ENCODE data around the gene FILIP1L. TPM values are rescaled to one million over a fixed set of nuclear protein-coding genes. Genes with fewer than 3 reads are reported as not detected.

The FILIP1L gene
- total RNA-seq, 3 donors from 2014 or later, result 19.8 to 23.7 (median 23.3) TPM

DNA sequence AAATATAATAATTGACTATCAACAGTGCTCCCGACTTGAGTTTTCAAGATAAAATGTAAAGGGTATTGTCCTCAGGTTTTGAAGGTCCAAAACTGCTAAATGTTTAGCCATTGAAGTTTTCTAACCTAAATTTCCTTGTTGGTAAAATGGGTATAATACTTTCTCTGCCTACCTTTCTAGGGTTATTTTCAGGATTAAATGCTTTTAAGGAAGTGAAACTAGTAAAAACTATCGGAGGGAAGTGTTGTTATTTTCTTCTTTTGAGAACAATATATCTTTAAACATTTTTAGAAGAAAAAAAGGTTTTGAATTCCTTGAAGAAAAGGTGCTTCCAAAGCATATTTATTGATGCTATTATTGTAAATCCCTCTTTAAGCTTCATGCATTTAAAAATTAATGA lies 67.3 kb downstream of the FILIP1L start:
- Histone ChIP-seq H3K4me3 (no peak overlapping the region), H3K4me1 (no peaks in the 10 kb centered on the region), H3K36me3 (no peaks in the 10 kb centered on the region), H3K27ac (peak overlapping the region; percentile 5 to 65), H3K27me3 (no peaks in the 10 kb centered on the region), H3K9me3 (no peaks in the 10 kb centered on the region)
- intact Hi-C loops (cut with DNase I; ENCODE audit: low total_unique reads), result no loop called here
- DNase-seq (ENCODE audit: low spot score in 2 of 2), result no peak
- TF ChIP-seq, protein P1, sequence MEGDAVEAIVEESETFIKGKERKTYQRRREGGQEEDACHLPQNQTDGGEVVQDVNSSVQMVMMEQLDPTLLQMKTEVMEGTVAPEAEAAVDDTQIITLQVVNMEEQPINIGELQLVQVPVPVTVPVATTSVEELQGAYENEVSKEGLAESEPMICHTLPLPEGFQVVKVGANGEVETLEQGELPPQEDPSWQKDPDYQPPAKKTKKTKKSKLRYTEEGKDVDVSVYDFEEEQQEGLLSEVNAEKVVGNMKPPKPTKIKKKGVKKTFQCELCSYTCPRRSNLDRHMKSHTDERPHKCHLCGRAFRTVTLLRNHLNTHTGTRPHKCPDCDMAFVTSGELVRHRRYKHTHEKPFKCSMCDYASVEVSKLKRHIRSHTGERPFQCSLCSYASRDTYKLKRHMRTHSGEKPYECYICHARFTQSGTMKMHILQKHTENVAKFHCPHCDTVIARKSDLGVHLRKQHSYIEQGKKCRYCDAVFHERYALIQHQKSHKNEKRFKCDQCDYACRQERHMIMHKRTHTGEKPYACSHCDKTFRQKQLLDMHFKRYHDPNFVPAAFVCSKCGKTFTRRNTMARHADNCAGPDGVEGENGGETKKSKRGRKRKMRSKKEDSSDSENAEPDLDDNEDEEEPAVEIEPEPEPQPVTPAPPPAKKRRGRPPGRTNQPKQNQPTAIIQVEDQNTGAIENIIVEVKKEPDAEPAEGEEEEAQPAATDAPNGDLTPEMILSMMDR (IDR thresholded peaks at IDR 0.05), result no peak
- no peak for TF ChIP-seq POLR2AphosphoS5 (IDR thresholded peaks at IDR 0.05)
- TF ChIP-seq POLR2A (IDR thresholded peaks at IDR 0.05), result no peak

- peak overlapping the region; percentile 10 to 20 for H3K27ac ChIP-seq
- no peak for DNase-seq (ENCODE audit: low spot score in 2 of 2)
- no peaks in the 10 kb centered on the region for H3K27me3 ChIP-seq
- H3K9me3 ChIP-seq, result no peaks in the 10 kb centered on the region
- H3K36me3 ChIP-seq, result no peaks in the 10 kb centered on the region
- H3K4me3 ChIP-seq, result no peak overlapping the region
- H3K4me1 ChIP-seq, result peaks cover 0 to 7% of the 10 kb centered on the region in 2 donors
- intact Hi-C loops (cut with DNase I; ENCODE audit: low total_unique reads), result no loop called here
- TF ChIP-seq POLR2A (IDR thresholded peaks at IDR 0.05) (no peak), POLR2AphosphoS5 (IDR thresholded peaks at IDR 0.05) (no peak)
- TF ChIP-seq, protein P1 (IDR thresholded peaks at IDR 0.05), result no peak
Measured at GRCh38 chr3:100045696-100046095, 68.6 kb downstream of the FILIP1L start.

- H3K27me3 ChIP-seq, result no peaks in the 10 kb centered on the region
- peaks cover 0 to 7% of the 10 kb centered on the region in 2 donors for H3K4me1 ChIP-seq
- intact Hi-C loops (cut with DNase I; ENCODE audit: low total_unique reads), result no loop called here
- TF ChIP-seq POLR2A (IDR thresholded peaks at IDR 0.05) (no peak), POLR2AphosphoS5 (IDR thresholded peaks at IDR 0.05) (no peak)
- TF ChIP-seq, protein P1 (IDR thresholded peaks at IDR 0.05), result no peak
- no peak for DNase-seq (ENCODE audit: low spot score in 2 of 2)
- no peaks in the 10 kb centered on the region for H3K9me3 ChIP-seq
- H3K4me3 ChIP-seq, result no peak overlapping the region
- no peaks in the 10 kb centered on the region for H3K36me3 ChIP-seq
- no peak overlapping the region for H3K27ac ChIP-seq
Measured at GRCh38 chr3:100044369-100044768, 69.9 kb downstream of the FILIP1L start.

- intact Hi-C loops (cut with DNase I; ENCODE audit: low total_unique reads), result no loop called here
- no peaks in the 10 kb centered on the region for H3K36me3 ChIP-seq
- DNase-seq (ENCODE audit: low spot score in 2 of 2), result no peak
- no peaks in the 10 kb centered on the region for H3K9me3 ChIP-seq
- H3K4me1 ChIP-seq, result peaks cover 0 to 7% of the 10 kb centered on the region in 2 donors
- no peaks in the 10 kb centered on the region for H3K27me3 ChIP-seq
- H3K27ac ChIP-seq, result peak overlapping the region; percentile 76 to 81
- TF ChIP-seq, protein P1 (IDR thresholded peaks at IDR 0.05), result no peak
- TF ChIP-seq POLR2AphosphoS5 (IDR thresholded peaks at IDR 0.05), result no peak
- no peak for TF ChIP-seq POLR2A (IDR thresholded peaks at IDR 0.05)
- H3K4me3 ChIP-seq, result no peak overlapping the region
Measured at GRCh38 chr3:100043271-100043670, 71.0 kb downstream of the FILIP1L start.

- H3K4me1 ChIP-seq, result peaks cover 0 to 7% of the 10 kb centered on the region in 2 donors
- intact Hi-C loops (cut with DNase I; ENCODE audit: low total_unique reads), result no loop called here
- DNase-seq (ENCODE audit: low spot score in 2 of 2), result no peak
Measured at GRCh38 chr3:100042166-100042981, 71.9 kb downstream of the FILIP1L start.

More at GRCh38 chr3:100042166-100042981, 71.9 kb downstream of the FILIP1L start:
- Histone ChIP-seq H3K36me3 (no peaks in the 10 kb centered on the region), H3K27ac (peak overlapping the region; percentile 76 to 81), H3K9me3 (no peaks in the 10 kb centered on the region), H3K4me3 (no peak overlapping the region), H3K27me3 (no peaks in the 10 kb centered on the region)
- TF ChIP-seq POLR2AphosphoS5 (IDR thresholded peaks at IDR 0.05) (no peak), POLR2A (IDR thresholded peaks at IDR 0.05) (no peak)
- TF ChIP-seq, protein P1 (IDR thresholded peaks at IDR 0.05), result no peak

Measured in breast epithelium (tissue), 4 donors.